HG02623 (cell line): Measurements from ENCODE around the gene LPCAT1.
"Not testable (repeated sequence)": the region's sequence is repeated elsewhere in the genome, so short reads cannot be mapped to it uniquely, and the experiment has no call there.

Experiments
- ATAC-seq: cut with Tn5 transposase; IDR thresholded peaks from one replicate; pipeline ENCODE4 v1.9.1; 2021; ENCODE audit warnings: moderate library complexity; ENCODE audit not compliant: unreplicated experiment

The LPCAT1 gene, protein sequence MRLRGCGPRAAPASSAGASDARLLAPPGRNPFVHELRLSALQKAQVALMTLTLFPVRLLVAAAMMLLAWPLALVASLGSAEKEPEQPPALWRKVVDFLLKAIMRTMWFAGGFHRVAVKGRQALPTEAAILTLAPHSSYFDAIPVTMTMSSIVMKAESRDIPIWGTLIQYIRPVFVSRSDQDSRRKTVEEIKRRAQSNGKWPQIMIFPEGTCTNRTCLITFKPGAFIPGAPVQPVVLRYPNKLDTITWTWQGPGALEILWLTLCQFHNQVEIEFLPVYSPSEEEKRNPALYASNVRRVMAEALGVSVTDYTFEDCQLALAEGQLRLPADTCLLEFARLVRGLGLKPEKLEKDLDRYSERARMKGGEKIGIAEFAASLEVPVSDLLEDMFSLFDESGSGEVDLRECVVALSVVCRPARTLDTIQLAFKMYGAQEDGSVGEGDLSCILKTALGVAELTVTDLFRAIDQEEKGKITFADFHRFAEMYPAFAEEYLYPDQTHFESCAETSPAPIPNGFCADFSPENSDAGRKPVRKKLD

DNA sequence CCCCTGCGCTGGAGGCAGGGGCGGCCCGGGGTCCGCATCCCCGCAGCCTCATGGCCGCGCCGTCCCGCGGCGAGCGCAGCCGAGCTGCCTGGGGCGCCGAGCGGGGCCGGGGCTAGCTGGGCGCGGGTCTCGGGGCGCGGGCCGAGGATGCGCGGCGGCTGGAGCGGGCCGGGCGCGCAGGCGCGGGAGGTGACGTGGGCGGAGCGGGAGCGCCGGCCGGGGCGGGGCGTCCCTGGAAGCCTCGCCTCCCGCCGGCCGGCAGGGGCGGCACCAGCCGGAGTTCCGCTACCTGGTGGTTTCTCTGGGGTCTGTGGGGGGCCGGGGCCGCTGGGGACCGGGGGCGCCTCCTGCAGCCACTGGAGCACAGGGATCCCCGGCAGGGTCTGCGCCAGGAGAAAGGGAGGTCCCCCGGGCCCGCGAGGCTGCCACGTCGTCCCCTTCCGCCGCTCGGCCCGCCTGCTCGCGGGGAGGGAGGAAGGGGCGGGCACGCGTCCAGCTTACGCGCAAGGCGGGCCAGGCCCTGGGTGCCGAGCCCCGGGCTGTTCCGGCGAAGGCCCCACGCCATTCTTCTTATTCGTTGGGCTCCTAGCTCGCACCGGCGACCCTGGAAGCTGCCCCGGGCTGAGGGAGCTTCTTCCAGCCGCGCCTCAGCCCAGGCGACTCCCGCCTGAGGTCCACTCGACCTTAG lies at the start of gene LPCAT1:
TSS of gene LPCAT1 (minus strand) at position 168 of the 688 bp plus-strand sequence. CDS start at position 52, 116 bp downstream.
- ATAC-seq: peak; percentile 80

DNA sequence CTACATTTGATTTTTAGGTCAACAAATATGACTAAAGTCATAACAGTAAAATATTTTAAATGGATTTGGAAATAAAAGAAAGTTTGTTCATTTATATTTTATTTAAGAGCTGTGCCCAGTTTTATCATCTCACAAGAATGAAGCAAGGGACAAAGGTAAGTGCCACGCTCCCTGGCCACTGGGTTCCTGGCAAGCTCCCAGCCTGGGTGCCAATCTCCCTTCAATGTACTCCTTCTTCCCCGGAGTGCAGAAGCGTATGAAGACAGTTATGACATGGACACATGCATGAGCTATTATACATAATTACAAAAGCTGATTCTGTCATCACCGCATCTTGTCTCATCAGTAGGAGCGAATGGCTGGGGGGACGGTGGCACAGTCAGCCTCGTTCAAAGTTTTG lies 48.1 kb upstream of the LPCAT1 start:
- ATAC-seq: not testable (repeated sequence)

DNA sequence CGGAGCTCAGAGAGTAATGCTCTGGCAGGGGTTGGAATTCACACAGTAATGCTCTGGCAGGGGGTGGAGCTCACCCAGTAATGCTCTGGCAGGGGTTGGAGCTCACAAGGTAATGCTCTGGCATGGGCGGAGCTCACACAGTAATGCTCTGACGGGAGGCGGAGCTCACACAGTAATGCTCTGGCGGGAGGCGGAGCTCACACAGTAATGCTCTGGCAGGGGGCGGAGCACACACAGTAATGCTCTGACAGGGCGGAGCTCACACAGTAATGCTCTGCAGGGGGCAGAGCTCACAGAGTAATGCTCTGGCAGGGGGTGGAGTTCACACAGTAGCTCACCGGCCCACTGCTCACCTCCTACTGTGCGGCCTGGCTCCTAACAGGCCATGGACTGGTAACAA lies 47.2 kb upstream of the LPCAT1 start:
- no peak for ATAC-seq

DNA sequence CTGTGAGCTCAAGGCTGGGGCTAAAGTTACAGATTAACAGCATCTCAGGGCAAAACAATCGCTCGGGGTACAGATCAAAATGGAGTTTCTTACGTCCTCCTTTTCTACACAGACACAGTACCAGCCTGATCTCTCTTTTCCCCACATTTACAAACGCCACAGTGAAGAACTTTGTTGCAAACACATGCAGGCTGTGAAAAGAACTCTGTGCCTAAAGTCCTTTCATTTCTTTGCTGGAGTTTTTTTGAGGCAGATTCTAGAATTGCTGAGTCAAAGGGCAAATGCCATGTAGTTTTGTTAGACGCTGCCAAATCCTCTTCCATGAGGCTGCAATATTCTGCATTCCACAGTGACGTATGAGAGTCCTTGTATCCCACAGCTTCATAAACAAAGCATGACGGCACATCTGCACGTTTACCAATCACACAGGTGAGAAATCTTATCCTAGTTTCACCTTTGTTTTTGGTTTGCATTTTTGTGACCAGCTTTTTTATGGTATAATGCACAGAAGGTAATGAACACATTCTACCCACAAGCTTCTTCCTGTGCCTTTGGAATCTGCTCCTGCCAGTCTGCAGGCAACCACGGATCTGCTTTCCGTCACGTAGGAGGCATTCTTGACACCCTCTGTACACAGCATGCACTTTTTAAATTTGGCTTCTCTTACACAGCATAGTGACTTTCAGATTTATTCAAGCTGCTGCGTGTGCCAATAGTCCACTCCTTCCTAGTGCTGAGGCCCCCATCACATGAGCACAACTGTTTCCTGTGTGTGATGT lies 44.6 kb upstream of the LPCAT1 start:
- no peak for ATAC-seq

DNA sequence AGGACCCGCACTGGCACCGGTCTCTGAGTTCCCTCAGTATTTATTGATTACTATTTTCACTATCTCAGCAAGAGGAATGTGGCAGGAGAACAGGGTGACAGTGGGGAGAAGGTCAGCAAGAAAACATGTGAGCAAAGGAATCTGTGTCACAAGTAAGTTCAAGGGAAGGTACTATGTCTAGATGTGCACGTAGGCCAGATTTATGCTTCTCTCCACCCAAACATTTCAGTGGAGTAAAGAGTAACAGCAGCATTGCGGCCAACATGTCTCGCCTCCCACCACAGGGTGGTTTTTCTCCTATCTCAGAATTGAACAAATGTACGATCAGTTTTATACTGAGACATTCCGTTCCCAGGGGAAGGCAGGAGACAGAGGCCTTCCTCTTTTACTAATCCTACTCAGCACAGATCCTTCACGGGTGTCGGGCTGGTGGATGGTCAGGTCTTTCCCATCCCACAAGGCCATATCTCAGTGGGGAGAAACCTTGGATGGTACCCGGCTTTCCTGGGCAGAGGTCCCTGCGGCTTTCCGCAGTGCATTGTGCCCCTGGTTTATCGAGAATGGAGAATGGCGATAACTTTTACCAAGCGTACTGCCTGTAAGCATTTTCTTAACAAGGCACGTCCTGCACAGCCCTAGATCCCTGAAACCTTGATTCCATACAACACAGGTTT lies 43.9 kb upstream of the LPCAT1 start:
- ATAC-seq: not testable (repeated sequence)

DNA sequence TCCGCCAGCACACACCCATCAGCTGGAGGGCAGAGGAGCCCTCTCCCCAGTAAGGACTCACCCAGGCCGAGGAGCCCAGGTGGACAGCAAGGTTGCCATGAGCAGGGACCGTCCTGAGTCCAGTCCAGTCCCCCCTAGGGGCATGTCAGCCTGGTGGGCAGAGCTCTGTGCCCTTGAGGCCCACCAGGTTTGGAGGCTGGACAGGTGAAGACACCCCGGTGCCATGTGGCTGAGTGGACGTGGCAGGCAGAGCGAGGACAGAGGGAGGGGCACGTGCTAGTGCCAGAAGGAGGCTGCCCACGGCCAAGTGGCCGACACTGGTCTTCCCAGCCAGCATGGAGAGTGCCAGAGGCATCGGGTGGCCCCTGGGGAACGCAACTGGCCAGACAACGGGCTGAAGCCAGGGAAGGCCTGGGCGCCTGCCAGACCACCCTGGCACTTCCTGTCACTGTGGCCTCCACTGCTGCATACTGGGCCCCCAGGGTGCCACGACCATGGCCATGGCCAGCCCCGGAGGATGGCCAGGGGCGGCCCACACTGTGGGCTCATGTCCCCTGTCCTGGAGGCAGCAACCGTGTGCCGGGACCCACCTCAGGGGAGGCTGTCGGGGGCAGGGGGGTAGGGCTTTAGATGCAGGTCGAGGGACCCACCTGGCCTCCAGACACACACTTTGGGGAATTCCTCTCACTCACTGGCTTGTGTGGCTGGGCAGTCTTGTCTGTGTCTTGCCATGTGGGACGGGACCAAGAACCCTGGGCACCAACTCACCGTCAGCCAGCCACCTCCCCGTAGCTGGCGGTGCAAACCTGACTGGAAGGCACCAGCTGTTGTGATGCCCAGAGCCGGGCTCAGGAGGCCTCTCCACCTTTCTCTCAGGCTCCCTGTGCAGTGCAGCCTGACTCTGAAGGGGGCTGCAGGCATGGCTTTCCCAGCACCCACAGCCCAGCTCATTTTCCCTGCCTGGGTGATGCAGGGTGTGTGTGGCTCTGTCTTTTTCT lies 42.3 kb upstream of the LPCAT1 start:
- ATAC-seq: no peak

DNA sequence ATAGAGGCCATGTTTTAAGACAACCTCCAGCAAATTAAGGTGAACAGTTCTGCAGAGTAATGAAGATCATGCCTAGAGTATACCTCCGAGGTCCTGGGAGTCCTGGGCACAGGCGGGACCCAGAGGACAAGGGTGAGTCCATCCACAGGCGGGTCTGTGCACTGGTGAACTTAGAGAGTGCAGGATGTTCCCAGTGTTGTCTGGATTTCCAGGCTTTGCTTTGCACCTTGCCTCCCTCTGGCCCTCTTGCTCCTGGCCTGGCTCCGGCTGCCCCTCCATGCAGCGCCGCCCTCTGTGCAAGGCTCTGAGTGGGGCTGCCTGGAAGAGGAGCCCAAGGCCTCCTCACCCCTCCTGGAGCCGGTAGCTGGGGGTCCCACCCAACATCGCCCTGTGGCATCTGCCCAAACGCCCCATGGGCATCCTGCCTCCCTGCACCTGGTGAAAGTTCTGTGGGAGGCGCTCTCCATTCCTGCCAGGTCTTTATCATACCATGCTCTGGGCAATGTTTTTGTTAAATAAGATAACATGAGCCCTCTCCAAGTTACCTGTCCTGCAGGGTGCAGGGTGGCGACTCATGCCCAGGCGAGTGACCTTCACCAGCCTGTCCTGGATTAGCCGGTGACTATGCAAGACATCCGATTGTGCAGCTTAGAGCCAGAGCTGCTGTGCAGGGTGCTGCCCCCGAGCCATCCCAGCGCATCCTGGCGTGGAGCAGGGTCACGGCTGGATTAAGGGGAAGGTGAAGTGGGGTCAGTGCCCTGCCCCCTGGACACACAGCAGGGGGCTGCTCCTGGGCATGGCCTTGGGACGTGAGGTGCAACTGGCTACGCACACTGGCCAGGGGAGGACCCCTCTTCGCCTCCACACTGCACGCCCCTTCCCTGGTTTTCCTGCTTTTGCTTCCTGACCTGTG lies 41.3 kb upstream of the LPCAT1 start:
- no peak for ATAC-seq

DNA sequence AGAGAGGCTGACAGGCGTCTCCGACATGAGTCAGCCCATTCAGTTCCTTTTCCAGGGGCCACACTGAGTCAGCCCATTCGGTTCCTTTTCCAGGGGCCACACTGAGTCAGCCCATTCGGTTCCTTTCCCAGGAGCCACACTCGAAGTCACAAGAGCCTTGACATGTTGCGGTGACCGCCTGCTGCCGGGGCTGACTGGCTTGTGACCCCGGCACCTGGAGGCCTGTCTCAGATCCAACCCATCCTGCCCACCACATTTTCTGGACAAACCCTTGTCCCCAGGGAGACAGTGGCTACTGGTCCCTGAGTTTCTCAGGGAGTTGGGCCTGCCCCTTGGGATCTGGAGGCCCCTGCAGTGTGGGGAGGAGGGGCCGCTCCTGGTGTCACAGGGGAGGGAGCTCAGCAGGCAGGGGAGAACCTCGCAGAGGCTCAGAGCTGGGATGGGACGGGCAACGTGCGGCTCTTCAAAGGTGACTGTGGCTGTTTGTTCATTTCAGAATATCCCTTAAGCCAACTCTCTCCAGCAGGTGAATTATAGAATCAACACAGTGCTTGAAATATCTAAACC lies 40.5 kb upstream of the LPCAT1 start:
- ATAC-seq: no peak

DNA sequence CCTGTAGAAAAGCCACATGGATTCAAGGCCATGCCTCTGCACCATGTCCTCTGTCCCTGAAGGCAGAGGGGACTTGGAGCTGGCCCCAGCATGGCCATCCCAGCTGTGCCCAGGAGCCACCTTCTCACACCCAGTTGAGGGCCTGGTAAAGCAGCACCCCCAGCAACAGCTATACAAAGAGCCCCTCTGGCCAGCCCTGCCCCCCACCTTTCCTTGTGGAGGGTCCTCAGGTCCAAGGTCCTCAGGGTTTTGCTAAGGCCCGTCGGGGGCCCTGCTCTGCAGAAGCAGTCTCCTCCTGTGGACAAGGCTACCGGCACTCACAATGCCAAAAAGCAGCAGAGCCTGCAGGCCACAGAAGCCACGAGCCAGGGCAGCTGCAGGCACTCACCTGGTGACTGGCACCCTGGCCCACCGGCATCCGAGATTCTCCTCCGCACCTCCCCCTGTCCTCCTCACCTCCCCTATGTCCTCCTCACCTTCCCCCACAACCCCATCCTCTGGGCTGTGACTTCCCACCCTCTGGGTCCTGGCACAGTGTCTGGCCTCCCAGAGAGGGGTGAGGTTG lies 39.9 kb upstream of the LPCAT1 start:
- no peak for ATAC-seq

DNA sequence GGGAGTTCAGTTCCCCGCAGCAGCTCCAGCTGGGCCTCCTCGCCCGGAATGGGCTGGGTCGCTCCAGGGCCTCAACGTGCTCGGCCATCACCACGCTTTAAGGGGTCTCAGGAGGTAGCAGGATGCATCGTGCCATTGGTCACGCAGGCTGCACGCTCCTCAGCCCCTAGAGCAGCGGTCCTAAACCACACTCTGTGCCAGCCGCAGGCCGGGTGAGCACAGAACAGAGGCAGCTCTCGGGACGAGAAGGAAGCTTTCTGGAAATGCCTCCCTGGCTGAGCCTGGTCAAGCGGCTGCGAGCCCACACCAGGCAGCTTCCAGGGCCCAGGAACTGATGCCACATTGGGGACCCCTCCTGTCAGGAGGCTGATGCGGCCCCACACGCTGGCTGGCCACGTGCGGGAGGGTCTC lies 39.3 kb upstream of the LPCAT1 start:
- ATAC-seq: no peak

DNA sequence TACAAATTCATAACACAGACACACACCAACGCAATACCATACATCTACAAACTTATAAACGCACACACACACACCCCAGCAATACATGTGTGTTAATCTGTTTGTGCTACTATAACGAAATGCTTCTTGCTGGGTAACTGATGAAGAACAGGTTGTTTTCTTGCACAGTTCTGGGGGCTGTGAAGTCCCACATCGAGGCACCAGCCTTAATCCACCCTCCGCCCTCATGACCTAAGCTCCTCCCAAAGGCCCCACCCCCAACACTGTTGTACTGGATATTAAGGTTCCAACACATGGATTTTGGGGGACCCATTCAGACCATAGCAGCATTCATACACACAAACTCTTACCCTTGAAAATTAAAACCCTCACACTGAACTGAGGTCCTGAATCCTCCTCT lies 38.8 kb upstream of the LPCAT1 start:
- no peak for ATAC-seq

DNA sequence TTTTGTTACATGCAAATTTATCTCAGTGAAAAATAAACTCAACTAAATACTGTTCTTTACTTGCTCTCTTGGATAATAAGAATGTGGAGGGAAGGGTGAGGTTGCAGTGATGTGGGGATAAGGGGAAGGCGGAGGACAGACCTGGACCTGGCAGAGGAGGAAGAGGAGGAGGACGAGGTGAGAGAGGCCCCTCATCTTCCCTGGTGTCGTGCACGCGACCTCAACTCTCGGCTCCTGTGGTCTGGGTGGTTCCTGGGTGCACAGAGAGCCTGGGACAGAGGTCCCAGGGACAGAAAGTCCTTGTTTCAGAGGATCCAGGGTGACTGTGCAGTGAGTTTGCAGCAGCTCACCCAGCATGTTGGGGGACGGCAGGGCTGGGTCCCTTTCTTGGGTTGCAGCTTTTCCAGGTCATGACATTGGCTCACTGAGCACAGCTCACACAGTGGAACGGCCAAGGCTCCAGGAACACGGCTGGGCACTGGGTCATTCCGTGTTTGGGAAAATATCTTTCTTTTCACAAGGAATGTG lies 37.7 kb upstream of the LPCAT1 start:
- ATAC-seq: no peak

DNA sequence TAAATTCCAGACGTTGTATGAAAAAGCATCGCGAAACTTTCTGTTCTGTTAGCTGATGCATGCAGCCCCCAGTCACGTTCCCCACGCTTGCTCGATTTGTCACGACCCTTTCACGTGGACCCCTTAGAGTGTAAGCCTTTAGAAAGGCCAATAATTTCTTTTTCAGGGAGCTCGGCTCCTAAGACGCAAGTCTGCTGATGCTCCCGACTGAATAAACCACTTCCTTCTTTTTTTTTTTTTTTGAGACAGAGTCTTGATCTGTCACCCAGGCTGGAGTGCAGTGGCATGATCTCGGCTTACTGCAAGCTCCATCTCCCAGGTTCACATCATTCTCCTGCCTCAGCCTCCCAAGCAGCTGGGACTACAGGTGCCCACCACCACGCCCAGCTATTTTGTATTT lies 36.7 kb upstream of the LPCAT1 start:
- not testable (repeated sequence) for ATAC-seq

DNA sequence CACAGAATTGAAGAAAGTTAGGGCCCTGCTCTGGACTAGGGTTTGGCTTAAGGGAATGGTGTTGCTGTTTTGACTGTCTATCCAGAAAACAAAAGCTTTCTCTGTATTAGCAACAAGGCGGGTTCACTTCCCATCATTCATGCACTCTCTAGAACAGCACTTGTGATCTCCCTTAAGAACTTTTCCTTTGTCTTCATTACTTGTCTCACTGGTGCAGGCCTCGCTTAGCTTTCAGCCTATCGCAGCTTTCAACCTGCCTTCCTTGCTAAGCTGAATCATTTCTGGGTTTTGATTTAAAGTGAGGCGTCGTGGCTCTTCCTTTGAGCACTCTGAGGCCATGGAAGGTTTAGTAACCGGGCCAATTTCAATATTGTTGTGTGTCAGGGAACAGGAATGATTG lies 35.2 kb upstream of the LPCAT1 start:
- ATAC-seq: no peak

DNA sequence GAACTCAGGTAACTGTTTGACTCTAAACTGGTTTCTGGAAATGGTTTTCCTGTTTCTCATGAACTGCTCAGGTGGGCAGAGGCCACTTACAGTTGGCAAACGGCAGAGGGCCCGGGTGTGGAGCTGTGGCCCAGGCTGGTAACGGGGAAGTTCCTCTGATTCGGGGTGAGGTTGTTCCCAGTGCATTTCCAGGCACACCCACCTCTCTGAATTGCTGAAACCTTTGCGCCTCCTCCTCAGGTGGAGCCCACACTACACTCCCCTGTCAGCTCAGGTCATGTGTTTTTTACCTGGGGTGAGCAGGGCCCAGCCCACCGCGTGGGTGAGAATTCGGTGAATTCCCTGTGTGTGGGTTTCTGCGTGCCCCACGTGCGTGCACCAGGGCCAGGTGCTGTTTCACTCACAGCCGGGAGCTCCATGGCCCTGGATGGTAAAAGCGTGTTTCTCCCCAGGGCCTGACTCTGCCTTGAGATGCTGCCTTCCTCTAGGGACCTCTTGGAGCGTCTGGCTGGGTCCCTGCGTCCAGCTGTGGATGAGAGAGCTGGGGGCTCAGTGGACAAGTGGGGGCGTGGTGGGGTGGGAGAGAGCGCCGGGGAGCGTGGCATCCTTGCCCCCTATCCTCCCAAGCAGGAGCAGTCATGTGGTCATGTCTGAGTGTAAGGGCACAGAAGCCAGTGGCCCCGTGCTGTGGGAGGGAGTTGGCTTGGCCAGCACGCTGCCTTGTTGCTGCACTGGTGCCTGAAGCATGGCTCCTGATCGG lies 33.5 kb upstream of the LPCAT1 start:
- no peak for ATAC-seq

DNA sequence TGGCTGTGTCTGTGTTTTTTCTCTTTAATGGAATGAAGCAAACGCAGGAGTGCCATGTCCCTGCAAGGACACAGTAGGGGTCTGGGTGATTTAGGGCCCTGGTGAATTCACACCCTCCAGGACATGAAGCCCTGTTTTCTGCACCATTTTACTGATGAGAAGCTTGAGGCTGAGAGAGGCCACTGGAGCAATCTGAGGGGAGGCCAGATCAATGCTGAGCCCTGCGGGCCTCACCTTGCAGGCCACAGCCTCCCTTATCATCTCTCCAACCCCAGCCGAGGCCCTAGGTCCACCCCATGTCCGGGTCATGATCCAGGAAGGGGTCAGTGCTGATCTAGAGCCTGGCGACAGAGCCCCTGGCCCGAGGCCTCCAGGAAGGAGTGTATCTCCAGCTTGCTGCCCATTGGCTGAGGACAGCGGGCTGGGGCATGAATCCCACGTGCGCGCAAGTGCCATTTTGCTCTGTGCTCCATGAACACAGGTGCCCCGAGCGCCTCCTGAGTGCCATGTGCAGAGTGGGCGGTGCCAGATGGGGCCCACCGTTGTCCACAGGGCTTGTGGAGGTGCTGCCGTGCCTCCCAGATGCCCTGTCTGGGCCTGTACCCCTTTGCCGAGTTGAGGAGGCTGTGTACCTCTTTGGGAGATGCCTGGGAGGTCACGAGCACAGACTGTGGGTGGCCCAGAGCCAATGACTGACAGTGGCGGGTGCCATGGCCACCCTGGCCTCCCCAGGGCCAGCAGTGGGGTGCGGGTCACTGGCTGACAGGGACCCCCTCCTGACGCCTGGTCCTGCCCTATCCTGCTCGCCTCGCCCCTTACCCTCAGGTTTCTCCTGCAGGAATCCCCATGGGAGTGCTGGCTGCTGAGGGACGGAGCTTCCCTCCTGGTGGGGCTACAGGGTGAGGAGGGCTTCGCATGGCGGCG lies 32.3 kb upstream of the LPCAT1 start:
- no peak for ATAC-seq
